OCI-LY1 (cell line): ENCODE data around the gene DEPDC5.

ENCODE experiments used
- H2AFZ ChIP-seq: fragments of 200-600 bp; sonication (generic), shearing (Covaris generic); 2 replicates; pipeline ENCODE4 v1.6.0; 2014; ENCODE audit warnings: antibody characterized with exemption, mild to moderate bottlenecking, low read length
- H3F3A ChIP-seq: fragments of 200-600 bp; sonication (generic), shearing (Covaris generic); 2 replicates; pipeline ENCODE4 v1.6.0; 2014; ENCODE audit warnings: mild to moderate bottlenecking, antibody characterized with exemption, low read length, moderate library complexity; ENCODE audit not compliant: insufficient read depth
- H3K27ac ChIP-seq: fragments of 200-600 bp; sonication (generic); 2 replicates; pipeline ENCODE4 v1.5.1; 2014; ENCODE audit warnings: low read length, mixed run types, mild to moderate bottlenecking, low read depth; ENCODE audit not compliant: poor library complexity, severe bottlenecking
- H3K27me3 ChIP-seq: fragments of 200-600 bp; sonication (generic); 2 replicates; pipeline ENCODE4 v1.6.0; 2014; ENCODE audit warnings: antibody characterized with exemption, mild to moderate bottlenecking, low read length, moderate library complexity; ENCODE audit not compliant: insufficient read depth
- H3K36me3 ChIP-seq: fragments of 200-600 bp; sonication (generic); 2 replicates; pipeline ENCODE4 v1.6.1; 2014; ENCODE audit warnings: mild to moderate bottlenecking, antibody characterized with exemption, low read length, moderate library complexity, mixed read lengths; ENCODE audit not compliant: insufficient read depth
- H3K4me1 ChIP-seq: fragments of 200-600 bp; sonication (generic); 2 replicates; pipeline ENCODE4 v1.5.1; 2014; ENCODE audit warnings: mild to moderate bottlenecking, low read length, moderate library complexity; ENCODE audit not compliant: insufficient read depth, severe bottlenecking
- H3K4me2 ChIP-seq: fragments of 200-600 bp; sonication (generic), shearing (Covaris generic); 2 replicates; pipeline ENCODE4 v1.6.1; 2014; ENCODE audit warnings: low read length
- H3K4me3 ChIP-seq: fragments of 200-600 bp; sonication (generic); 2 replicates; pipeline ENCODE4 v1.5.1; 2014; ENCODE audit warnings: low read length, low read depth, mild to moderate bottlenecking, mixed read lengths; ENCODE audit not compliant: poor library complexity, severe bottlenecking
- H3K79me2 ChIP-seq: fragments of 200-600 bp; shearing (Covaris generic); 2 replicates; pipeline ENCODE4 v1.6.1; 2016; ENCODE audit warnings: mixed run types, low read length, mixed read lengths; ENCODE audit not compliant: insufficient read depth
- H3K9ac ChIP-seq: fragments of 200-600 bp; sonication (generic), shearing (Covaris generic); 2 replicates; pipeline ENCODE4 v1.6.1; 2014; ENCODE audit warnings: mild to moderate bottlenecking, low read length, mixed read lengths
- H3K9me2 ChIP-seq: fragments of 200-600 bp; sonication (generic), shearing (Covaris generic); 2 replicates; pipeline ENCODE4 v1.6.1; 2014; ENCODE audit warnings: low read depth, mild to moderate bottlenecking, low read length, mixed read lengths
- H3K9me3 ChIP-seq: fragments of 200-600 bp; shearing (Covaris generic); 2 replicates; pipeline ENCODE4 v1.6.1; 2014; ENCODE audit warnings: low read length, mixed read lengths
- H4K20me1 ChIP-seq: fragments of 200-600 bp; sonication (generic), shearing (Covaris generic); 2 replicates; pipeline ENCODE4 v1.6.0; 2016; ENCODE audit warnings: mild to moderate bottlenecking, low read length; ENCODE audit not compliant: insufficient read depth
- CTCF ChIP-seq: fragments of 200-600 bp; sonication (generic), shearing (Covaris generic); IDR thresholded peaks from 2 replicates; pipeline ENCODE4 v1.5.1; 2017; ENCODE audit warnings: mild to moderate bottlenecking, antibody characterized with exemption, low read length, moderate library complexity, mixed read lengths
- EZH2 ChIP-seq: fragments of 200-600 bp; sonication (generic), shearing (Covaris generic); IDR thresholded peaks from 2 replicates; pipeline ENCODE4 v1.8.0; 2017; ENCODE audit warnings: borderline replicate concordance, mixed run types, mild to moderate bottlenecking, antibody characterized with exemption, low read length, moderate library complexity, mixed read lengths

Gene DEPDC5

GRCh38 chr22:31841078-31841827 lies 87.4 kb downstream of the DEPDC5 start:
- H2AFZ ChIP-seq, result no peak overlapping the region
- no peaks in the 10 kb centered on the region for H3K27me3 ChIP-seq
- no peaks in the 10 kb centered on the region for H3K79me2 ChIP-seq
- H3K36me3 ChIP-seq, result peaks cover 81% of the 10 kb centered on the region
- H3K9ac ChIP-seq, result no peak overlapping the region
- H3K9me2 ChIP-seq, result no peaks in the 10 kb centered on the region
- H3K27ac ChIP-seq, result no peak overlapping the region
- no peaks in the 10 kb centered on the region for H3F3A ChIP-seq
- H3K4me1 ChIP-seq, result no peaks in the 10 kb centered on the region
- H4K20me1 ChIP-seq, result no peaks in the 10 kb centered on the region
- H3K4me2 ChIP-seq, result no peak overlapping the region
- TF ChIP-seq EZH2 (no peak), CTCF (no peak)
- H3K9me3 ChIP-seq, result no peaks in the 10 kb centered on the region
- H3K4me3 ChIP-seq, result no peak overlapping the region

GRCh38 chr22:31843526-31843925 lies 89.7 kb downstream of the DEPDC5 start:
- Histone ChIP-seq H3F3A (no peaks in the 10 kb centered on the region), H4K20me1 (no peaks in the 10 kb centered on the region), H3K4me1 (no peaks in the 10 kb centered on the region), H3K9ac (no peak overlapping the region), H3K4me3 (no peak overlapping the region), H3K27me3 (no peaks in the 10 kb centered on the region), H3K9me2 (no peaks in the 10 kb centered on the region), H3K79me2 (no peaks in the 10 kb centered on the region), H3K9me3 (no peaks in the 10 kb centered on the region), H2AFZ (no peak overlapping the region), H3K36me3 (peaks cover 92% of the 10 kb centered on the region), H3K27ac (no peak overlapping the region), H3K4me2 (no peak overlapping the region)
- TF ChIP-seq EZH2 (no peak), CTCF (no peak)

GRCh38 chr22:31844941-31845340 lies 91.1 kb downstream of the DEPDC5 start:
- Histone ChIP-seq H3K4me2 (no peak overlapping the region), H4K20me1 (no peaks in the 10 kb centered on the region), H2AFZ (no peak overlapping the region), H3K36me3 (peaks cover 93% of the 10 kb centered on the region), H3K9me2 (no peaks in the 10 kb centered on the region), H3K4me3 (no peak overlapping the region), H3K27me3 (no peaks in the 10 kb centered on the region), H3F3A (no peaks in the 10 kb centered on the region), H3K9me3 (no peaks in the 10 kb centered on the region), H3K9ac (no peak overlapping the region), H3K27ac (no peak overlapping the region), H3K4me1 (no peaks in the 10 kb centered on the region), H3K79me2 (no peaks in the 10 kb centered on the region)
- TF ChIP-seq CTCF (no peak), EZH2 (no peak)
